H7 (cell line): ENCODE results near the gene BDNF. TPM values are rescaled to one million over a fixed set of nuclear protein-coding genes. Genes with fewer than 3 reads are reported as not detected.

Source experiments
- DNase-seq: peaks from one replicate; pipeline ENCODE4 v3.0.0; 2012
- H3K27me3 ChIP-seq: 2 replicates; pipeline ENCODE4 v1.6.0; 2011; ENCODE audit warnings: mild to moderate bottlenecking, low read length; ENCODE audit not compliant: control insufficient read depth, insufficient read depth
- H3K36me3 ChIP-seq: replicated peaks from 2 replicates; pipeline ENCODE4 v1.5.1; 2011; ENCODE audit warnings: low read length; ENCODE audit not compliant: control insufficient read depth, insufficient read depth
- H3K4me3 ChIP-seq: 2 replicates; pipeline ENCODE4 v1.5.1; 2011; ENCODE audit warnings: low read depth, mild to moderate bottlenecking, control low read depth, low read length, moderate library complexity; ENCODE audit not compliant: insufficient read depth
- total RNA-seq: library from RNA; depleted of rRNA; stranded (reverse); fragments of >200 nt; shearing (Covaris generic); gene quantifications from 2 replicates; pipeline ENCODE4 v1.2.3, GENCODE V29; 2014

Gene BDNF
- total RNA-seq, 1 experiment from 2014 or later: 2.2 TPM

DNA sequence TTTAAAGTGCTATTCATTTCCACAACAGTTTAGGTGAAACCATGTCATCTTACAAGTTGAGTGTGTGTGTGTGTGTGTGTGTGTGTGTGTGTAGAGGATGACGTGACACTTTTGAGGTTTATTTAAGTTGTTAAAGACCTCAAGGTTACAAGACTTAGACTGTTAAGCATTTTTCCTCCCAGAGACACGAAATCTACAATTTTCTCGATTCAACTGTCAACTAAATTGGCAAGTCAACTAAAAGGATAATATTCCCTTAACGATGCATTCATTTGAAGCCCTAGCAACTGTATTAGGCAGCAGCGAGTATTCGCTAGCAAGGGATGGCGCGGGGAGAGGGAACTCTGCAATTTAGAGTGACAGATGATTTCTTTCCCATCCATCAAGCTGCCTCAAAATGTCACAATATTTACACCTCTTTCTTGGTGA, 17.6 kb upstream of the BDNF start:
- no peak for DNase-seq
- Histone ChIP-seq H3K4me3 (peak overlapping the region; percentile 73), H3K36me3 (no peaks in the 10 kb centered on the region), H3K27me3 (peaks cover 29% of the 10 kb centered on the region)

DNA sequence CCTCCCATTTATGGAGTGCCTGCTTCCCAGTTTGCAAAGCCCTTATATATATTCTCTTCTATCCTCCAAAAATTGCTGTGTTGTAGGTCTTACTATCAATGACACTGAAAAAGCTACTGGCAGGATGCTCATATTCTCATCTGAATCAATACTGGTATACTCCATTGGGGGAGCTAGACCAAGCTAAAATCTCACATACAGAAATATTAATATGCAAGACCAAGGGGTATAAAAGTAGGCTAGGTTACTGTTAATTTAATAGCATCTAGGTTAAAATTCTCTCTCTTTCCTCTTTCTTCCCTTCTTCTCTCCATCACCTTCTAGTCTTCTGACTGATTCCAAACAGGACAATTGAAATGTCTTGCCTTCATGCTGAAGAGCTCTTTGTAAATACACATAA, 17.1 kb upstream of the BDNF start:
- Histone ChIP-seq H3K4me3 (no peak overlapping the region; the same call in 1 of the 2 replicates), H3K27me3 (peaks cover 28% of the 10 kb centered on the region), H3K36me3 (no peaks in the 10 kb centered on the region)
- peak; percentile 11 for DNase-seq

DNA sequence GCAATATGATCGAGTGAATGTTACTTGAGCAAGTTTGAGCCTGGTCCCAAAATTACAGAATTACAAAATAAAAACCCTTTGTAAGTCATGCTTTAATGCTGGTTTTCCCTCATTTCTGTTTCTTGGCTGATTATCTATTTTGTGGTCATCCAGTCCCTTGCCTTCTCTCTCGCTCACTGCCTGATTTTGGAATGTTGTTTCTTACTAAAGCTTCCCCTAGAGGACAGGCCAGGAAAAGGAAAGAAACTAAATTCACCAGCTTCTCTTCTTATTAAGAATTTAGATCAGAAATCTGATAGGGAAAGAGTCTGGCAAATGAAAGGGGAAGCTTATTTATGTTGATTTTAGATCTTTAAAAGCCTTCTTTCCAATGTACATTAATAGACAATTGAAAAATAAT, 16.6 kb upstream of the BDNF start:
- Histone ChIP-seq H3K4me3 (no peak overlapping the region), H3K36me3 (no peaks in the 10 kb centered on the region), H3K27me3 (peaks cover 22% of the 10 kb centered on the region)
- peak; percentile 19 for DNase-seq

DNA sequence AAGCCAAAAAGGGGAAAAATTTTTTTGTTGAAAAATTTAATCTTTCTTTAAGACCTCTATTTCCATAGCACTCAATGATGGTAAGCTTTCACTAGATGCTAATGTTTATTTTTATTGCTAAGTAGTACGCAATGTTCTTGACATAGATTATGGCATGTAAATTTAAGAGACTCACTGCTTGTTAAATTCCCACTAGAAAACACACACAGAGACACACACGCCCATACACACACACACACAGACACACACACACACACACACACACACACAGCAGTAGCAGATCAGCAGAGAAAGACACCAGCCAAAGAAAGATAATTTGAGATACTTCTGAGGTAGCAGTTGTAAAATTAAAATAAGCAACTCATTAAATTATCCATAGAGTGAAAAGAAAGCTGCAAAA, 16.0 kb upstream of the BDNF start:
- Histone ChIP-seq H3K36me3 (no peaks in the 10 kb centered on the region), H3K27me3 (peaks cover 16% of the 10 kb centered on the region), H3K4me3 (no peak overlapping the region)
- no peak for DNase-seq

DNA sequence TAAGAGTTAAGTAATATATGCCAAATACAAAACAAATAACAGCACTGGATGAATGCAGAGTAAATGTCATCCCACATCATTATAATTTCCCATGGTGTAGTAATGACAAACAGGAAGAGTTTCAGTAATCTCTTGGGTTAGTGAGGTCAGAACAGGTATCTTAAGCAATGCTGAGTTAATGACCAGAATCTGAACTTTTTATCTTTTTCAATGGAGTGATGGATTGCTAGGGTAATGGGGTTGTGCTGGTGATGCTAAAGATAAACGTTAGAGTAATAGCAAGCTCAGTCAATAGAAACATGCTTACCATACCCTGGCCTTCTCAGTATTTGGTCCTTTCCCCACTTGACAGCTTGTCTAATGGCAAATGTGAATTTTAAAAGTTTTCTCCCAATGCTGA, 11.5 kb upstream of the BDNF start:
- H3K36me3 ChIP-seq: no peaks in the 10 kb centered on the region
- no peak overlapping the region for H3K4me3 ChIP-seq
- DNase-seq: no peak
- no peaks in the 10 kb centered on the region for H3K27me3 ChIP-seq

DNA sequence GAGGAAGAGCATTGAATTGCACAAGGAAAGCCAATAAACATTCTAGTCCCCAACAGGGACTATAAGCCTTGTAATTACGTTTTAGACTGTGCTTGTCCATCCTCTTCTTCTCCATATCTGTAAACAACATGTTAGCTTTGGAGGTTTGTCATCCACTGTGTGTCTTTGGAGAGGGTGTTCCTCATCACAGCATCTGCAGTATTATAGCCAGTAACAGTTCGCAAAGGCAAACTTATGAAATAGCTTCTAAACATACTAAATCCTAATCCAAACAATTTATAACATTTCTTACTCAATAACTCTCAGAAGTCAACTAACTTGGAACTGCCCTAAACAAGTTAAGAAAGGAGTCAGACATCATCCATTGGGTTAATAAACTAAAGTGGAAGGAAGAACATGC, 10.3 kb upstream of the BDNF start:
- Histone ChIP-seq H3K4me3 (no peak overlapping the region), H3K27me3 (no peaks in the 10 kb centered on the region), H3K36me3 (no peaks in the 10 kb centered on the region)
- DNase-seq: no peak

DNA sequence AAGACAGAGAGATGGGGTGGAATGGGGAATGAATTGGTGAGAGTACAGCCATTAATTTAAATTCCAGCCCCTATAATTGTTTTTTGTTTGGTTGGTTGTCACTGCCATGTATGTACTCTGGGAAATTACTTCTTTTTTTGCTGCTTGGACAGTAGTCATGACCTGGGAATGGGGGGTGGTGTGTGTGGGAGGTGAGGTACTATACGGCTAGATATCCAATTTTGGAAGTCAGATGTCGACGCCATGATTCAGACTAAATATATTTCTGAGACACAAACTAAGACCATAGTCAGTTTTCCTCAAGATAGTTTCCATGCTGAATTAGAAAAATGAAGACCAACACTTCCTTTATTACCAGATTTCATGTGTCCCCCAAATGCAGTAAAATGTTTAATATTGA, 7.4 kb upstream of the BDNF start:
- no peak for DNase-seq
- Histone ChIP-seq H3K4me3 (no peak overlapping the region), H3K27me3 (peaks cover 4% of the 10 kb centered on the region), H3K36me3 (no peaks in the 10 kb centered on the region)

DNA sequence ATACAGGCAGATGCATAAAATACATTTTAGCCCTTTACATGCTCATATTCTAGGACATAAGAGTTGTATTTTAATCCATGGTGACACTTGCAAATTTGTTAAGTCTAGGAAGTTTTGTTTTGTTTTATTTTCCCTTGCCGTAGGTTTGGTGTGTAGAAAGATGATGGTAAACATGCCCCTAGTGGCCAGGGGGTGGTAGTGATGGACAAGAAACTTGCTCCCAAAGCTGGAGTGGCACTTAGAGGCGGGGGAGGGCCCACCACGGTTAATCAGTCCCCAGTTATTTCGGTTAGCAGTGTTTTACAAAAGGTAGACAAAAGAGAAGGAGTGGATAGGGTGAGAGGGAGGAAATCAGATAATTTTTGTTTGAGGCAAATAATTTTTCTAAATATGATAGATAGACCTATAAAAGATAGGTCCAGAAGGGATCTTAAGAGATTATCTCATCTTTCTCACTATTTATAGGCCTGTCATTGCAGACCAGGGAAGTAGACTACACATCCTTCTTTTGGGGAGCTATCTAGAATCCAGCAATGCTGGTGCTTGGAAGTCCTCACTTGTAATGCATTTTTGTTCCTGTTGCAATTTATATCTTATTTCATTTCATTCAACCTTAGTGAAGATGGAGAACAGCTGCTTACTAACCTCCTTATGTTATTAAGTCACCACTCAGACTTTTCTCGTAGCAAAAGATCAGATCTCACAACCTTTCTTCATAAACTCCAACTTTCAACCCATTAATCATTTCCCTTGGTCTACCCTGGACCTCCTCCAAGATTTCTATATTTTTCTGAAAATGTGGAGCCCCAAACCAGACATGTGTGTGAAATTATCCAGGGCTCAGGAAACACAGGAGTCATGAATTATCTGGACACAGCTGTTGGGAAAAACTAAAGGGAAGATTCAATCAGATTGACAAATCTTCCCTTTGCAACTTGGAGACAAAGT, 5.9 kb upstream of the BDNF start:
- DNase-seq: peak; percentile 79
- Histone ChIP-seq H3K36me3 (no peaks in the 10 kb centered on the region), H3K27me3 (peaks cover 20% of the 10 kb centered on the region)

DNA sequence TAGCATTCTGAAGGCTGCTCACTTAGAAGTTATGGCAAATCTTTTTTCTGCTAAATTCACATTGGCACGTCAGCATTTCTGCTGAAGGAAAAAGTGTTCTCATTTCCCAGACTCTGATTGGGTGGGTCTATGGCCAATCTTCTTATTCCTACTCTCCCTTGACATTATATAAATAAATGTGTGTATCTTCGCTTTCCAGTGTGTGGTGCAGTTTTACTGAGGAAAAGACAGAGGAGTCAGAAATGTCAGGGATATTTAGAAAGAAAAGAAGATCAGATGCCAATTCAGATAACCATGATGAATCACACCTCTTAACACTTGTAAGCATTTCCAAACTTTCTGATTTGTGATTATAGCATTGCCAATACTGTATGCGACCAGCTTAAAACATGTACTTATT, 3.2 kb upstream of the BDNF start:
- DNase-seq: no peak
- H3K36me3 ChIP-seq: no peaks in the 10 kb centered on the region
- H3K27me3 ChIP-seq: peaks cover 38% of the 10 kb centered on the region
- H3K4me3 ChIP-seq: no peak overlapping the region

More for the DNA sequence above, 5.9 kb upstream of the BDNF start:
- no peak overlapping the region for H3K4me3 ChIP-seq

DNA sequence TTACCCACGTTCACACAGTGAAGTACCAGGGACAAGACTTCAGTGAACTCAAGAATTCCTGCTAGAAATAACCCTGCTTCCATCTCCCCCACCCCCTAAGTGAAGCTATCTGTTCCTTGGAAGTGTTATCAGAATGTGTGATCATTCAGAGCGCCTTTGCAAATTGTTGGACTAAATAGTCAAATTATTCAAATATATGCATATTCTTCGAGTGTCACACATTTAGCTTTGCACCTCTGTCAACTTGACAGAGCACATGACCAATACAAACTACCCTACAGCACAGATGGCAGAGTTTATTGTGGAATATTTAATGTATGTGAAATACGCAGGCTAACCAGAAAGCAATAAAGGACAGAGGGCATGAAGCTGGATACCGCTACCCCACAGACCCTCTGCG, 2.6 kb upstream of the BDNF start:
- DNase-seq: no peak
- Histone ChIP-seq H3K36me3 (no peaks in the 10 kb centered on the region), H3K27me3 (peaks cover 38% of the 10 kb centered on the region), H3K4me3 (no peak overlapping the region)

DNA sequence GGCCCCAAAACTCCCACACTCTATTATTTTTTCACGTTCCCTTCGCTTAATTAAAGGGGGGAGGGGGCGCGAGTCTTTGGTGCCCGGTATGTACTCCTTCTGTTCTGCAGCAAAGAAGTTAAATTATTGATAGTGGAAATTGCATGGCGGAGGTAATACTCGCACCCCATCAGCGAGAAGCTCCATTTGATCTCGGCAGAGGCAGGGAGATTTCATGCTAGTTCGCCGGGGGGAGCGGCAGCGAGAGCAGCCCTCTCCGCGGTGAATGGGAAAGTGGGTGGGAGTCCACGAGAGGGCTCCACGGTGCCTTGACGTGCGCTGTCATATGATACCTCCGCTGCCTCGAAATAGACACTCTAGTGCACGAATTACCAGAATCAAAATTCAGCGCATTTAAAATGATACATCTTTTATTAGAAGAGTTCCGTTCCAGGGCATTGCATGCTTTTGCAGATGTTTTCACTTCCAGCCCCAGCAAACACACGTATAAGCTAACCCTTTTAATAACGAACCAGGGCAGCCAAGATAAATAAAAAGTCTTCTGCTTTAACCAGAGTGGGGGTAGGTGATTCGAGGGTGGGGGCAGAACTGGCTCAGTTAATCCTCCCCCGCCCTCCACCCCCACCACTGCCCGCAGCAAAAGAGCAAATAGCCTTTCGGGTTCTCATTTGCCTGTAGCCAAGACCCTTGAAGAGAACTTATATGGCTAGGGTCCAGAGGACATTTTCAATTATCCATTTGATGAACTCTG, 1.3 kb upstream of the BDNF start:
- Histone ChIP-seq H3K27me3 (peaks cover 38% of the 10 kb centered on the region), H3K36me3 (no peaks in the 10 kb centered on the region), H3K4me3 (peak overlapping the region; percentile 77)
- peak; percentile 24 for DNase-seq

DNA sequence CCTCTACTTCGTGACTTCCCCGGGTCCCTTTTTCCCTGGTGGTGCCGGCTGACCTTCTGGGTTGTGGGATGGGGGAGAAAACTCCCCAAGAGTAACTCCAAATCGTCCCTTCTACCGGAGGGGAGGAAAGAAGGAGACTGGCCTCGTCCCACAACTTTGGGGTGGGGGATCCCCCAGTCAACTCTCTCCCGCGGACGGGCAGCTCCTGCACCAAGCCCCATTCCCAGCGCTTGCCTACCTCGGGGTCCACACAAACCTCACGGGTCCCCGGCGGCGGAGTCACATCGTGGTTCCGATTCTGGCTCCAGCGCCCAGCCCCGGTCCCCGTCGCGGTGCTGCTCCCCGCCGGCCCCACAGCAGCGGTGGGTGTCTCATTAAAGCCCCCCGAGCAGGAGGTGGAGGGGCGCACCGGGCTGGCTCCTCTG, 317 bp downstream of the BDNF start:
- peak overlapping the region; percentile 77 for H3K4me3 ChIP-seq
- no peak for DNase-seq
- peaks cover 38% of the 10 kb centered on the region for H3K27me3 ChIP-seq

DNA sequence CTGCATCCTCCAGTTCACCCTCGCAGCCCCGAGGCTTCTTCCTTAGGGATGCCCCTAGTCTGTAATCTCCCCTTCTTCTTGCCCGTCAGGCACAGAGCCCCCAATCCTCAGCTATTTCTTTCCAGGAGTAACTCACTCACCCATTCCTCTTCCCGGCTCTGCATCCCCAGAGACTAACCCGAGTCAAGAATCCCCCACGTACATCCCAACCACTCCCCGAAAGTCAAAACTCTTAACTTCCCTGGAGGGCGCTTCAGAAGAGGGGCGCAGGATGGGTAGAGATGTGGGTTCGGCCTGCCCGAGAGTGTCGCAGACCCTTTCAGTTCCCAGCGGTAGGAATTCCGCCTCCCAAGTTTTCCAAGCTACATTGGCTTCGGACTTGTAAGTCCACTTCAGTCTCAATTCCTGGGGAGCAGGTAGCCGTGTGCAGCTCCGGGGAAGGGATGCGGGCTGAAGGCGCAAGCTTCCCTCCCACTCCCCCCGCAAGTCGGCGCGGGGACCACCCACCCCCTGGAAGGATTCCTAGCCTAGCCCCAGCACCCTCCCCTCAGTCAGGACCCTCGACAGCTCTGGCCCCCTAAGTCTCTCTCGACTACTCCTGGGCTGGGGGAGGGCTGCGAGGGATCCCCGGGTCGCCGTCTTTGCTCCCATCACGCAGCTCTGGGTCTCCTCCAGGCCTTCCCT, 871 bp downstream of the BDNF start:
- peak; percentile 63 for DNase-seq
- Histone ChIP-seq H3K4me3 (peak overlapping the region; percentile 77), H3K36me3 (no peaks in the 10 kb centered on the region), H3K27me3 (peaks cover 38% of the 10 kb centered on the region)

More for the DNA sequence above, 317 bp downstream of the BDNF start:
- no peaks in the 10 kb centered on the region for H3K36me3 ChIP-seq

DNA sequence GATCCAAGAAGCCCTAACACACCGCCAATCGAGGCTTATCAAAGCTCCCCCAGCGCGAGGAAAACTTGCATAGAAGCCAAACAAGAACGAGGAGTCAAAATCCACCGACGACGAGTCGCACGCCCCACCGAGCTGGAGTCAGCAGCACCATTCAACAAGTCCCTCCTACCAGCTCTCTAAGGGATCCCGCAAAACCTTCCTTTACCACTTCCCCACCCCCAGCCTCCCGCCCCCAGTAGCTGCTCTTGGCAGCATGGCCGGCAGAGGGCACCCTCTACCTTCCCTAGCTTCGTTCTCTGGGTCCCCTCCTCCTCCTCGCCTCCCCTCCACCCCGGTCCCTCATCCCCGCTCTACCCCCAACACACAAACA, 1.4 kb downstream of the BDNF start:
- DNase-seq: peak; percentile 91
- Histone ChIP-seq H3K27me3 (peaks cover 38% of the 10 kb centered on the region), H3K36me3 (no peaks in the 10 kb centered on the region)

More for the DNA sequence above, 1.4 kb downstream of the BDNF start:
- H3K4me3 ChIP-seq: peak overlapping the region; percentile 77
